GM23338 (cell line): ENCODE measurements around the gene NUMBL. TPM values are rescaled to one million over a fixed set of nuclear protein-coding genes. Genes with fewer than 3 reads are reported as not detected.

Experiments used
- ATAC-seq: fragments of 200-7000 bp; cut with Tn5 transposase; 3 replicates; pipeline ENCODE4 v1.9.1; 2020
- DNase-seq: peaks from one replicate; pipeline ENCODE4 v3.0.0-alpha.2; 2015; ENCODE audit warnings: low spot score
- H2AFZ ChIP-seq: fragments of 200-600 bp; sonication (generic); 2 replicates; pipeline ENCODE4 v1.8.0; 2016; ENCODE audit warnings: antibody characterized with exemption, mild to moderate bottlenecking, moderate library complexity
- H3F3A ChIP-seq: fragments of 200-600 bp; sonication (generic); replicated peaks from 2 replicates; pipeline ENCODE4 v1.8.0; 2017; ENCODE audit warnings: antibody characterized with exemption, mixed run types, low read depth
- H3K27ac ChIP-seq: fragments of 200-600 bp; sonication (generic); 2 replicates; pipeline ENCODE4 v1.6.1; 2016; ENCODE audit warnings: low read depth
- H3K27me3 ChIP-seq: fragments of 200-600 bp; sonication (generic); 2 replicates; pipeline ENCODE4 v1.8.0; 2016; ENCODE audit warnings: mild to moderate bottlenecking, mixed run types, moderate library complexity; ENCODE audit not compliant: insufficient read depth
- H3K36me3 ChIP-seq: fragments of 200-600 bp; sonication (generic); 2 replicates; pipeline ENCODE4 v1.8.0; 2016; ENCODE audit warnings: mild to moderate bottlenecking; ENCODE audit not compliant: insufficient read depth
- H3K4me1 ChIP-seq: fragments of 200-600 bp; sonication (generic); 2 replicates; pipeline ENCODE4 v1.8.0; 2016; ENCODE audit warnings: mild to moderate bottlenecking, moderate library complexity; ENCODE audit not compliant: insufficient read depth
- H3K4me2 ChIP-seq: fragments of 200-600 bp; sonication (generic); 2 replicates; pipeline ENCODE4 v1.7.1; 2017; ENCODE audit warnings: mixed run types
- H3K4me3 ChIP-seq: fragments of 200-600 bp; sonication (generic); 2 replicates; pipeline ENCODE4 v1.6.1; 2016; ENCODE audit warnings: mixed run types
- H3K79me2 ChIP-seq: fragments of 200-600 bp; sonication (generic); replicated peaks from 2 replicates; pipeline ENCODE4 v1.8.0; 2017; ENCODE audit warnings: mild to moderate bottlenecking; ENCODE audit not compliant: insufficient read depth
- H3K9me2 ChIP-seq: fragments of 200-600 bp; sonication (generic); 2 replicates; pipeline ENCODE4 v1.8.0; 2017; ENCODE audit not compliant: insufficient read depth
- H4K20me1 ChIP-seq: fragments of 200-600 bp; sonication (generic); replicated peaks from 2 replicates; pipeline ENCODE4 v1.8.0; 2017; ENCODE audit warnings: mild to moderate bottlenecking; ENCODE audit not compliant: insufficient read depth
- H3K27ac Mint-ChIP-seq: 2 replicates; pipeline ENCODE4 v1.8.0; 2020; ENCODE audit warnings: inconsistent platforms, mild to moderate bottlenecking, moderate library complexity, mixed read lengths
- H3K27me3 Mint-ChIP-seq: 3 replicates; pipeline ENCODE4 v1.8.0; 2022; ENCODE audit warnings: low read depth, mild to moderate bottlenecking, moderate library complexity, mixed read lengths, inconsistent platforms; ENCODE audit not compliant: insufficient read depth, poor library complexity
- H3K36me3 Mint-ChIP-seq: 3 replicates; pipeline ENCODE4 v1.8.0; 2021; ENCODE audit warnings: low read depth, mild to moderate bottlenecking, inconsistent platforms, moderate library complexity, mixed read lengths
- H3K4me1 Mint-ChIP-seq: 3 replicates; pipeline ENCODE4 v1.8.0; 2020; ENCODE audit warnings: mild to moderate bottlenecking, inconsistent platforms, mixed read lengths
- H3K4me3 Mint-ChIP-seq: 3 replicates; pipeline ENCODE4 v1.8.0; 2021; ENCODE audit warnings: moderate library complexity, mild to moderate bottlenecking, inconsistent platforms, mixed read lengths
- H3K9me3 Mint-ChIP-seq: 3 replicates; pipeline ENCODE4 v1.8.0; 2020; ENCODE audit warnings: moderate library complexity, mild to moderate bottlenecking, inconsistent platforms, mixed read lengths
- EZH2 ChIP-seq: fragments of 200-600 bp; sonication (generic); IDR thresholded peaks from one replicate; pipeline ENCODE4 v1.8.0; 2017; ENCODE audit warnings: antibody characterized with exemption, mild to moderate bottlenecking, low read depth; ENCODE audit not compliant: unreplicated experiment
- JUNB ChIP-seq: IDR thresholded peaks from one replicate; pipeline ENCODE4 v1.6.1; 2016; ENCODE audit warnings: antibody characterized with exemption; ENCODE audit not compliant: unreplicated experiment
- REST ChIP-seq: IDR thresholded peaks from one replicate; pipeline ENCODE4 v1.6.1; 2018; ENCODE audit warnings: antibody characterized with exemption; ENCODE audit not compliant: unreplicated experiment
- ZNF114 ChIP-seq: fragments of 250-450 bp; sonication (Bioruptor Pico); IDR thresholded peaks from 2 replicates; pipeline ENCODE4 v1.5.0; 2020; ENCODE audit warnings: mild to moderate bottlenecking, moderate library complexity
- ZNF462 ChIP-seq: fragments of 250-450 bp; sonication (Bioruptor Pico); IDR thresholded peaks from 2 replicates; pipeline ENCODE4 v1.5.0; 2020; ENCODE audit warnings: mild to moderate bottlenecking, moderate library complexity
- polyA plus RNA-seq: library from polyadenylated mRNA; unstranded; fragments of >200 nt; fragmentation: Nextera tagmentation; extraction: Ambion mirVana; gene quantifications from 2 replicates; pipeline ENCODE4 v1.2.1, GENCODE V29; 2016
- total RNA-seq: library from RNA; depleted of rRNA; stranded (reverse); fragments of >200 nt; shearing (Covaris generic); gene quantifications from 2 replicates; pipeline ENCODE4 v1.2.3, GENCODE V29; 2014
- TF ChIP-seq, protein P1 (sequence below), 2 experiments: fragments of 200-600 bp in 1 of 2; sonication (generic) in 1 of 2; conservative IDR thresholded peaks; 2 replicates each; pipeline versions ENCODE4 v1.5.1 to v1.6.1; 2016 to 2017; ENCODE audit warnings: antibody characterized with exemption in 2 of 2, low read depth in 2 of 2, mild to moderate bottlenecking in 2 of 2, moderate library complexity in 1 of 2

Gene NUMBL
- total and polyA plus RNA-seq, 2 experiments from 2014 or later: 8.5 to 28.5 TPM

DNA sequence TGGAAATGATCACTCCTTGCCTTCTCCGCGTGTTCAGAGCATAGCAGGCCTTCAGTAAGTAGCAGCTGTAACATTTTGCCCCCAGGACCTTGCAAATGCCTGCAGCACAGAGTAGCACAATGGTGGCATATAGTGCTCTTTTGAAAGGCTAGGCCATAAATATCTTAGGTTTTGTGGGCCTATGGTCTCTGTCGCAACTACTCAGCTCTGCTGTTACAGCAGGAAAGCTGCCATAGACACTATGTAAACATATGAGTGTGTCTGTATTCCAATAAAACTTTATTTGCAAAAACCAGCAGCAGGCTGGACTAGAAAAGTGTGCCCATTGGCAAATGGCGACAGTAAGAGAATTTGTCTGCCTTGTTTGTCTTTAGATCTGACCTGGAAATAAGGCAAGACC, 35.8 kb upstream of the NUMBL start (continued):
- no peak for TF ChIP-seq ZNF462 (CRISPR knock-in tag)

GRCh38 chr19:40724855-40725254, 34.4 kb upstream of the NUMBL start:
- peaks cover 2% of the 10 kb centered on the region for H3K27me3 Mint-ChIP-seq
- Histone ChIP-seq H3K4me1 (no peaks in the 10 kb centered on the region), H3K4me3 (no peak overlapping the region), H3K9me2 (no peaks in the 10 kb centered on the region), H3F3A (no peaks in the 10 kb centered on the region), H3K79me2 (peaks cover 11% of the 10 kb centered on the region), H3K4me2 (no peak overlapping the region), H3K27me3 (no peaks in the 10 kb centered on the region), H4K20me1 (peaks cover 6% of the 10 kb centered on the region; the same call in 1 of the 2 replicates), H3K36me3 (0 out of 2 replicates have a peak, but pooled peaks cover 8% of the 10 kb centered on the region), H2AFZ (no peak overlapping the region), H3K27ac (no peak overlapping the region)
- H3K4me1 Mint-ChIP-seq: peaks cover 8% of the 10 kb centered on the region
- no peaks in the 10 kb centered on the region for H3K9me3 Mint-ChIP-seq
- peaks cover 39% of the 10 kb centered on the region for H3K36me3 Mint-ChIP-seq
- no peak for TF ChIP-seq ZNF114 (CRISPR knock-in tag)
- ATAC-seq (no peak), DNase-seq (no peak)
- no peak overlapping the region for H3K27ac Mint-ChIP-seq
- H3K4me3 Mint-ChIP-seq: no peak overlapping the region

DNA sequence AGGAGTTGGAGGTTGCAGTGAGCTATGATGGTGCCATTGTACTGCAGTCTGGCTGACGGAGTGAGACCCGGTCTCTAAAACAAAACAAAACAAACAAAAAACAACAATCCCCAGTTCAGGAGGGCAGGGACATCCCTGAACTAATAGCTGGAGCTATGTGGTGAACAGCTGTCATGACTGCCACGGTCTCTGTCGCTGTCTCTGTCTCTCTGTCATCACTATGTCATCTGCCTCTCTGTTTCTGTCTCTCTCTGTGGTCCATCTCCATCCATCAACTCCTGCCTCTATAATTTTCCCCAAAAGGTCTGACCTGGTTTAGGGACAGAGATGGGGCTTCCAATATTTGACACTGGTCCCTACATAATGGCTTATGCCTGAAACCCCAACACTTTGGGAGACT, 33.9 kb upstream of the NUMBL start:
- no peak overlapping the region for H3K27ac ChIP-seq
- H2AFZ ChIP-seq: no peak overlapping the region
- no peak overlapping the region for H3K4me3 ChIP-seq
- Mint-ChIP-seq H3K4me3 (no peak overlapping the region), H3K27me3 (peaks cover 4% of the 10 kb centered on the region), H3K27ac (no peak overlapping the region), H3K36me3 (peaks cover 39% of the 10 kb centered on the region), H3K4me1 (peaks cover 8% of the 10 kb centered on the region), H3K9me3 (no peaks in the 10 kb centered on the region)
- peaks cover 16% of the 10 kb centered on the region for H3K79me2 ChIP-seq
- 0 out of 2 replicates have a peak, but pooled peaks cover 8% of the 10 kb centered on the region for H3K36me3 ChIP-seq
- H3K4me2 ChIP-seq: no peak overlapping the region
- H3F3A ChIP-seq: no peaks in the 10 kb centered on the region
- ATAC-seq (no peak), DNase-seq (no peak)
- peaks cover 4% of the 10 kb centered on the region; the same call in 1 of the 2 replicates for H3K4me1 ChIP-seq
- H4K20me1 ChIP-seq: peaks cover 6% of the 10 kb centered on the region; the same call in 1 of the 2 replicates
- H3K27me3 ChIP-seq: no peaks in the 10 kb centered on the region
- H3K9me2 ChIP-seq: no peaks in the 10 kb centered on the region
- TF ChIP-seq, protein P1, sequence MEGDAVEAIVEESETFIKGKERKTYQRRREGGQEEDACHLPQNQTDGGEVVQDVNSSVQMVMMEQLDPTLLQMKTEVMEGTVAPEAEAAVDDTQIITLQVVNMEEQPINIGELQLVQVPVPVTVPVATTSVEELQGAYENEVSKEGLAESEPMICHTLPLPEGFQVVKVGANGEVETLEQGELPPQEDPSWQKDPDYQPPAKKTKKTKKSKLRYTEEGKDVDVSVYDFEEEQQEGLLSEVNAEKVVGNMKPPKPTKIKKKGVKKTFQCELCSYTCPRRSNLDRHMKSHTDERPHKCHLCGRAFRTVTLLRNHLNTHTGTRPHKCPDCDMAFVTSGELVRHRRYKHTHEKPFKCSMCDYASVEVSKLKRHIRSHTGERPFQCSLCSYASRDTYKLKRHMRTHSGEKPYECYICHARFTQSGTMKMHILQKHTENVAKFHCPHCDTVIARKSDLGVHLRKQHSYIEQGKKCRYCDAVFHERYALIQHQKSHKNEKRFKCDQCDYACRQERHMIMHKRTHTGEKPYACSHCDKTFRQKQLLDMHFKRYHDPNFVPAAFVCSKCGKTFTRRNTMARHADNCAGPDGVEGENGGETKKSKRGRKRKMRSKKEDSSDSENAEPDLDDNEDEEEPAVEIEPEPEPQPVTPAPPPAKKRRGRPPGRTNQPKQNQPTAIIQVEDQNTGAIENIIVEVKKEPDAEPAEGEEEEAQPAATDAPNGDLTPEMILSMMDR (conservative IDR thresholded peaks at IDR 0.05; ENCODE audit: low read depth in 2 of 2): no peak
- TF ChIP-seq EZH2 (no peak), JUNB (no peak), REST (no peak)
